HG03196 (cell line): ENCODE data around the gene CDC25C.
A peak's percentile ranks its signal among the peaks of the same experiment; 100 is the strongest.
"Not testable (repeated sequence)": the region's sequence is repeated elsewhere in the genome, so short reads cannot be mapped to it uniquely, and the experiment has no call there.

ENCODE experiments used
- ATAC-seq: cut with Tn5 transposase; IDR thresholded peaks from one replicate; pipeline ENCODE4 v1.9.1; 2021; ENCODE audit not compliant: unreplicated experiment

The CDC25C gene

GRCh38 chr5:138349852-138350562 lies 18.4 kb upstream of the CDC25C start:
- no peak for ATAC-seq

GRCh38 chr5:138346889-138347288 lies 15.3 kb upstream of the CDC25C start:
- ATAC-seq = no peak

GRCh38 chr5:138344887-138345622 lies 13.5 kb upstream of the CDC25C start:
- ATAC-seq = no peak

GRCh38 chr5:138340008-138340407 lies 8.4 kb upstream of the CDC25C start:
- no peak for ATAC-seq

- ATAC-seq = no peak
Observed at GRCh38 chr5:138339464-138339863, 7.9 kb upstream of the CDC25C start.

- ATAC-seq = no peak
Observed at GRCh38 chr5:138339091-138339456, 7.5 kb upstream of the CDC25C start.

- peak; percentile 12 for ATAC-seq
Observed at GRCh38 chr5:138338411-138339090, 6.9 kb upstream of the CDC25C start.

GRCh38 chr5:138337685-138338410 lies 6.2 kb upstream of the CDC25C start, which contains the start of gene FAM53C:
Gene FAM53C (plus strand): TSS chr5:138338266. CDS start chr5:138341336, 3,070 bp downstream.
- ATAC-seq = peak; percentile 78

- peak; percentile 22 for ATAC-seq
Observed at GRCh38 chr5:138336952-138337684, 5.5 kb upstream of the CDC25C start.

- ATAC-seq = no peak
Observed at GRCh38 chr5:138334867-138335447, 3.4 kb upstream of the CDC25C start.

GRCh38 chr5:138330813-138331448 lies 673 bp downstream of the CDC25C start:
- no peak for ATAC-seq

GRCh38 chr5:138318211-138318610 lies 13.4 kb downstream of the CDC25C start:
- not testable (repeated sequence) for ATAC-seq

GRCh38 chr5:138316355-138316754 lies 15.2 kb downstream of the CDC25C start:
- no peak for ATAC-seq

GRCh38 chr5:138315751-138316278 lies 15.8 kb downstream of the CDC25C start:
- ATAC-seq = no peak

- ATAC-seq = no peak
Observed at GRCh38 chr5:138305797-138306196, 25.8 kb downstream of the CDC25C start.

GRCh38 chr5:138303372-138303771 lies 28.2 kb downstream of the CDC25C start:
- no peak for ATAC-seq

- no peak for ATAC-seq
Observed at GRCh38 chr5:138289296-138289695, 42.3 kb downstream of the CDC25C start.

GRCh38 chr5:138287246-138287645 lies 44.4 kb downstream of the CDC25C start:
- ATAC-seq = no peak
